ACC112 (cell line): ENCODE measurements around the gene FEM1C.

Source experiments
- H2AFZ ChIP-seq: fragments of 200-600 bp; sonication (generic); one replicate; pipeline ENCODE4 v1.6.0; 2017; ENCODE audit warnings: antibody characterized with exemption, low read length; ENCODE audit not compliant: unreplicated experiment
- H3K27ac ChIP-seq: fragments of 200-600 bp; sonication (generic); 2 replicates; pipeline ENCODE4 v1.5.1; 2014; ENCODE audit warnings: low read depth, mild to moderate bottlenecking, antibody characterized with exemption, low read length, moderate library complexity
- H3K27me3 ChIP-seq: fragments of 200-600 bp; sonication (generic); 2 replicates; pipeline ENCODE4 v1.6.1; 2014; ENCODE audit warnings: mild to moderate bottlenecking, antibody characterized with exemption, low read length, moderate library complexity, mixed read lengths; ENCODE audit not compliant: insufficient read depth
- H3K36me3 ChIP-seq: fragments of 200-600 bp; sonication (generic); 2 replicates; pipeline ENCODE4 v1.6.1; 2016; ENCODE audit warnings: mild to moderate bottlenecking, antibody characterized with exemption, low read length, moderate library complexity, mixed read lengths; ENCODE audit not compliant: insufficient read depth
- H3K4me1 ChIP-seq: fragments of 200-600 bp; sonication (generic); one replicate; pipeline ENCODE4 v1.6.1; 2016; ENCODE audit warnings: low read length, mixed read lengths; ENCODE audit not compliant: insufficient read depth, unreplicated experiment, control insufficient read depth
- H3K4me3 ChIP-seq: fragments of 200-600 bp; sonication (generic); 2 replicates; pipeline ENCODE4 v1.5.1; 2014; ENCODE audit warnings: mild to moderate bottlenecking, low read depth, low read length
- H3K79me2 ChIP-seq: fragments of 200-600 bp; sonication (generic); one replicate; pipeline ENCODE4 v1.6.0; 2016; ENCODE audit warnings: low read length; ENCODE audit not compliant: control insufficient read depth, unreplicated experiment, insufficient read depth

The FEM1C gene

DNA sequence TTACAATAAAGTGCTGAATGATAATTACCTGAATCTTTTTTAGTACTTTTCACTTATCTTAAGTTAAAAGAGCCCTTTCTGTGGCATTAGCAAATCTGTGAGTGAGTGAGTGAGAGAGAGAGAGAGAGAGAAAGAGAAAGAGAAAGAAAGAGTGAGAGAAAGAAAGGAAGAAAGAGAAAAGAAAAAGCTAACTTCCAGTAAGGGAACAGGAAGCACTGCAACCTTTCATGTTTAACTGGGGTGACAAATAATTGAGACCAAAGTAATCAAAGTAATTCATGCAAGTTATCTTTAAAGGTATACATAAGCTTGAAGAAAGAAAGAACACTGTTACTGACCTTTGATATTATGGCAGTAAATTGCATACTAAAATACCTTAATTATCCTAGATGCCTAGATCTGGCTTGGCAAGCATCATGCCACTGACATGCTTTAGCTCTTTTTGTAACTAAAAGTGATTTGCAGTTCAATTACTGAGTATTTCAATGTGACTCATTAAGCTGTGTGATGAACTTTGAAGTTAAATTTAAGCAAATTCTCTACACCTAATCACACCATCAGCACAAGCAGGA, 21.7 kb downstream of the FEM1C start:
- H3K4me1 ChIP-seq = peaks cover 20% of the 10 kb centered on the region
- H3K27ac ChIP-seq = no peak overlapping the region
- H3K4me3 ChIP-seq = no peak overlapping the region
- H3K27me3 ChIP-seq = no peaks in the 10 kb centered on the region
- H3K79me2 ChIP-seq = peaks cover 48% of the 10 kb centered on the region
- H2AFZ ChIP-seq = no peak overlapping the region
- peaks cover 59% of the 10 kb centered on the region for H3K36me3 ChIP-seq

DNA sequence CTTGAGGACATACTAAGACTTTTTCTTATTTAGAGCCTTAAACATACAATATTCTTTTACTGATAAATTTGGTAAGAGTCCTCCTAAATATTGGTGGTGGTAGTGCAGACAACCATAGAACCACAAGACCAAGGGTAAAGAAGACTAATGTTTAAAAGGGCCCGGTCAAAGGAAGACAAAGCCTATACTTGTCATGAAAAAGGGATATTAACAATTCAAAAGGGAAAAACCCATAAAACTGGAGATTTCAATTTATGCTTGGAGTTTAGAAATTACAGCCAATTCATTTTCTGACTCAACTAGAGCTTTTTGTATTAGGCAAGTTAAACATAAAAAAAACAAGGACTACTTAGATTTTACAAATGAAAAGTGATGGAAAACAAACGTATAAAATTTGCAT, 24.4 kb downstream of the FEM1C start:
- Histone ChIP-seq H3K4me1 (peaks cover 20% of the 10 kb centered on the region), H3K36me3 (peaks cover 58% of the 10 kb centered on the region), H3K79me2 (peaks cover 28% of the 10 kb centered on the region), H3K27ac (no peak overlapping the region), H3K27me3 (no peaks in the 10 kb centered on the region), H2AFZ (no peak overlapping the region), H3K4me3 (no peak overlapping the region)

DNA sequence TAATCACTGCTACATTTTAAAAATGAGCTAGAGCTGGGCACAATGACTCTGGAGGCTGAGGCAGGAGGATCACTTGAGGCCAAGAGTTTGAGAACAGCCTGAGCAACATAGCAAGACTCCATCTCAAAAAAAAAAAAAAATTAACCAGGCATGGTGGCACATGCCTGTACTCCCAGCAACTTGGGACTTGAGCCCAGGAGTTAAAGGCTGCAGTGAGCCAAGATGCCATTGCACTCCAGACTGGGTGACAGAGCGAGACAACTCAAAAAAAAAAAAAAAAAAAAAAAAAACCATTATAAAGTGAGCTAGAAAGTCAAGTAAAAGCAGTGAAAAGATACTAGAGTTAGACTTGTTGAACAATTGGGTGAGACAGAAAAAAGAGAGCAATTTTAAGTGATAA, 28.2 kb downstream of the FEM1C start:
- Histone ChIP-seq H3K36me3 (peaks cover 53% of the 10 kb centered on the region), H3K27me3 (no peaks in the 10 kb centered on the region), H3K4me3 (no peak overlapping the region), H2AFZ (no peak overlapping the region), H3K4me1 (no peaks in the 10 kb centered on the region), H3K27ac (no peak overlapping the region), H3K79me2 (no peaks in the 10 kb centered on the region)

DNA sequence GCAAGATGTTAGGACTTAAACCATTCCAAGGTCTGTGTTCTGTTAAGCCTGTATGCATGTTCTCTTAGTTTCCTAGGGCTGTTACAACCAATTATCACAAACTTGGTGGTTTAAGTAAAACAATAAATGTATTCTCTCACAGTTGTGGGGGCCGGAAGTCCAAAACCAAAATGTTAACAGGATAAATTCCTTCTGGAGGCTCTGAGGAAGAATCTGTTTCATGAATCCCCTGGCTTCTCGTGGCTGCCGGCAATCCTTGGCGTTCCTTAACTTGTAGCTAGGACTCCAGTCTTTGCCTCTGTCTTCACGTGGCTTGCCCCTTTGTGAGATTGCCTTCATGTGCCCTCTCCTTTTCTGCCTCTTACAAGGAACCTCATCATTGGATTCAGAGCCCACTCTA, 30.4 kb downstream of the FEM1C start:
- H2AFZ ChIP-seq = no peak overlapping the region
- H3K4me3 ChIP-seq = no peak overlapping the region
- no peaks in the 10 kb centered on the region for H3K27me3 ChIP-seq
- H3K4me1 ChIP-seq = no peaks in the 10 kb centered on the region
- H3K36me3 ChIP-seq = peaks cover 41% of the 10 kb centered on the region
- H3K27ac ChIP-seq = no peak overlapping the region
- H3K79me2 ChIP-seq = no peaks in the 10 kb centered on the region

DNA sequence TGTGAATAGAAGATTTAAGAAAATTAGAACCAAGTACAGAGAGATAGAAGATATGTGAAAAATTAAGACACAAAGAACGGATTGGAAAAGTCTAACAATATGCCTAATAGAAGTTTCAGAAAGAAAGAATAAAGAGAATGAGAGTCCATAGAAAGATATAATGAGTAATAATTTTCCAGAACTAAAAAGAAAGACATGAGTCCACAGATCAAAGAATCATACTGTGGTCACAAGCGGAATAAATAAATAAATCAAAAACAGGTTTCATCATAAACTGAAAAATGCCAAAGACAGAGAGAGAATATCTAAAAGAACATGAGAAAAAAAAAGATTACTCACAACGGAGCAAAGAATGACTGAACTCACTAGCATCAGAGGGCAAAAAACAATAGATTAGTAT, 32.9 kb downstream of the FEM1C start:
- Histone ChIP-seq H3K4me1 (no peaks in the 10 kb centered on the region), H3K36me3 (peaks cover 30% of the 10 kb centered on the region), H3K27ac (no peak overlapping the region), H3K79me2 (no peaks in the 10 kb centered on the region), H3K27me3 (no peaks in the 10 kb centered on the region), H2AFZ (no peak overlapping the region), H3K4me3 (no peak overlapping the region)

DNA sequence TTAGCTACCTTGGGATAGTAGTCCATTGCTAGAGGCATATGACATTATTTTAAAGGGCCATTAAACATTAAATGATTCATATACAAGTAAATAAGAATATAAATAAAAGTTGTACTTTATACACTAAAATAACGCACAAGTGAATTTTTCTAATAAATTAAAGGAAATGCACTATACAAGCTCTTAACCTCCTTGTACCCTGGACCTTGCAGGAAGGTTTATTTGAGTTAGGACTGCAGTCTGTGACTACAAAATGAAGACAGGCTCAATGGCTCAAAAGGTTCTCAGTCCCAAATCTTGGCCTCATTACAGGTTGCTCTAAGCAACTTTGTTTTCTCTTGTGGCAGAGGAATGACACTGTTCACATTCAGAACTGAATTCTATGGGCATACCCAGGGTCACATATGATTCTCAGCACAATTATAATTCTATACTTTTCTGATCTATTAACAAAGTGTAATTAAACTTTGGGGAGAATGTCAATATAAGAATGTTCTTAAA, 34.4 kb downstream of the FEM1C start:
- H3K79me2 ChIP-seq = no peaks in the 10 kb centered on the region
- no peaks in the 10 kb centered on the region for H3K4me1 ChIP-seq
- H3K27ac ChIP-seq = no peak overlapping the region
- peaks cover 26% of the 10 kb centered on the region for H3K36me3 ChIP-seq
- no peak overlapping the region for H2AFZ ChIP-seq
- H3K27me3 ChIP-seq = no peaks in the 10 kb centered on the region
- H3K4me3 ChIP-seq = no peak overlapping the region

DNA sequence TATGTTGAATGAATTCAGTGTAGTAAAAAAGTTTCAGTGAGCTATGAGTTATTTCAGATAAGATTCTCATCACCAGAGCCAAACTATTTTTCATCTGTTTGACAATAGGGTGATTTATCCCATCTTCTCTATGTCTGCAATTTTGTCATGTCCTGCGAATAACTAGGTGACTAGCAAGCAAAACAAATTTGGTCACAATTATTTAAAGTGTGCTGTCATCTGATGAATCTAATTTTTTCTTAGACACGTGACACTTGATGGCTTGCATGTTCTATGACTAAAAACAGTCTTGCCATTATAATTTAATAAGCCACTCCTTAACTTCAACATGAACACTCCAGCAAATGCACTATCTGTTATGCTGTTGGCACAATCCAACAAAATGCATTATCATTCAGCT, 35.0 kb downstream of the FEM1C start:
- H3K4me3 ChIP-seq = no peak overlapping the region
- H3K27ac ChIP-seq = no peak overlapping the region
- no peaks in the 10 kb centered on the region for H3K27me3 ChIP-seq
- no peaks in the 10 kb centered on the region for H3K4me1 ChIP-seq
- no peak overlapping the region for H2AFZ ChIP-seq
- peaks cover 19% of the 10 kb centered on the region; the same call in 1 of the 2 replicates for H3K36me3 ChIP-seq
- H3K79me2 ChIP-seq = no peaks in the 10 kb centered on the region

DNA sequence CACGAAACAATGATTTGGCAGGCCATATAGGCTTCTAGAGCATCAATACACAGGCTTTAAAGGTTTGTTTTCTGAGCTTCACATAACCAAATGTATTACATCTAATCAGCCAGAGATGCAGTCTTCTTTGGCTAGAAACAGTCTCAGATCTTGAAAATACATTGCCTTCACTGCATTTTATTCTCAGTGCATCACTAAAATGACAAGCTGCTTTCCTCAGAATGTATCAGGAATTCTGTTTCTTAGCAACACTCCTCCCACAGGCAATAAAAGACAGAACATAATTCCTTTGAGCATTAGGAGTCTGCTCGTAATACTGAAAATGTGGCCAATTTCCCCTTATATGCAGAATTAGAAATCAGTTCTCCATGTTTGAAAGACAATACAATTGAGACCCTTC, 36.9 kb downstream of the FEM1C start:
- Histone ChIP-seq H2AFZ (no peak overlapping the region), H3K4me3 (no peak overlapping the region), H3K27me3 (no peaks in the 10 kb centered on the region), H3K27ac (no peak overlapping the region), H3K4me1 (no peaks in the 10 kb centered on the region), H3K79me2 (no peaks in the 10 kb centered on the region), H3K36me3 (peaks cover 6% of the 10 kb centered on the region; the same call in 1 of the 2 replicates)

DNA sequence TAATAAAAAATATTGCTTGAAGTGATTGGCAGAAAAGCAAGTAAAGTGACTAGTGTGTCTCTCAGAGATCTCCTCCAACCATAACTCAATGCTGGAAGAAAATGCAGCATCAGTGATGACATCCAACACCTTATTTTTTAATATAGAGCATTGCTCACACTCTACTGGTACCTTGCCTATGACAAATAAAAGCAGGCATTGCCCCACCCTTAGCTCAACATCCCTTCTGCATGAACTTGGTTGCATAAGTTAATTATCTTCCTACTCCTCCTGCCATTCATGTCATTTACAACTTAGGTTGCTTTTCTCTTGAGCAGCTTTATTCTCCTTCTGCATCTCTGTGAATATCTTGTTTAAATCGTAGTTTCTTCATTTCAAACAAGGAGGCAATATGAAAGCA, 41.2 kb downstream of the FEM1C start:
- Histone ChIP-seq H2AFZ (no peak overlapping the region), H3K79me2 (no peaks in the 10 kb centered on the region), H3K27me3 (no peaks in the 10 kb centered on the region), H3K27ac (no peak overlapping the region), H3K36me3 (no peaks in the 10 kb centered on the region), H3K4me1 (no peaks in the 10 kb centered on the region), H3K4me3 (no peak overlapping the region)

DNA sequence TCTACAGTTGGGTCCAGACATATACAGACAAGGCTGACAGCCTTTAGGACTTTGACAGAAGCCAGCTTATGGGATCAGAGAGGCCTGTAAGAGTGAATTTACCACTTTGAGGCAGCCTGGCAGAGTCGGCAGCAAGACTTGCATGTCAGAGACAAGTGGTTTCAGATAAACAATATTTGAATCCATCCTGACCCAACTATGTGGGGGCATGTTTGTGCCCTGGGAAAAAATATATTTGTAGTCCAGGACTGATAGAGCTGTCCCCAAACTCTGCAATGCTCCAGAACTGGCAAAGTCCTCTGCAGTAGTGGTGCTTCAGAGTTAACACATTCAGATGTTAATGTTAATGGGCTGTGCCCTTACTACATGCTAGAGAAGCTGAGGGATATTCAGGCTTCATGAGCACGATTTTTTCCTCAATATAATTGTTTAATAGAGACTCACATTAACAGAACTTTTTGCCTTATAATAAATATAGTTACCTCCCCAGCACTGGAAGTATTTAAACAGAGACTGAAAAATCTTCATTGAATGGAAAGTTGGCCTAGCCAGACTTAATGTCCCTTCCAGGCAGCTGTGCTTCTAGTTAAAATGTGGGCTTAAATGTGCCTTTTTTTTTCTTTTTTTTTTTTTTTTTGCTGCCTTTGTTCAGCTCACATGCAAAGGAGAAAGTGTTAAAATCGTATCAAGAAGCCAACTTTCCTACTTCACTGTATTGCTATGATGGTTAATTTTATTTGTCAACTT, 42.9 kb downstream of the FEM1C start:
- H2AFZ ChIP-seq = no peak overlapping the region
- H3K4me3 ChIP-seq = no peak overlapping the region
- no peaks in the 10 kb centered on the region for H3K36me3 ChIP-seq

DNA sequence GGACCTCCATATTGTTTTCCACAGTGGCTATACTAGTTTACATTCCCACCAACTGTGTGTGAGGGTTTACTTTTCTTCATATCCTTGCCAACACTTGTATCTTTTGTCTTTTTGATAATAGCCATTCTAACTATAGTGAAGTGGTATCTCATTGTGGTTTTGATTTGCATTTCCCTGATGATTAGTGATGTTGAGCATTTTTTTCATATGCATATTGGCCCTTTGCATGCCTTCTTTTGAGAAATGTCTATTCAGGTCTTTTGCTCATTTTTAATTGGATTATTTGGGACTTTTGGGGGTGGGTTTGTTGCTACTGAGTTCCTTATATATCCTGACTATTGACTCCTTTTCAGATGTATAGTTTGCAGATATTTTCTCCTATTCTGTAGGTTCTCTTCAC, 44.4 kb downstream of the FEM1C start:
- Histone ChIP-seq H3K4me3 (no peak overlapping the region), H3K79me2 (no peaks in the 10 kb centered on the region), H3K4me1 (no peaks in the 10 kb centered on the region), H2AFZ (no peak overlapping the region), H3K27me3 (no peaks in the 10 kb centered on the region), H3K27ac (no peak overlapping the region), H3K36me3 (no peaks in the 10 kb centered on the region)

More for the DNA sequence above, 42.9 kb downstream of the FEM1C start:
- no peaks in the 10 kb centered on the region for H3K4me1 ChIP-seq
- no peaks in the 10 kb centered on the region for H3K27me3 ChIP-seq
- no peaks in the 10 kb centered on the region for H3K79me2 ChIP-seq
- no peak overlapping the region for H3K27ac ChIP-seq
